ENCODE data around the gene IRAK1. TPM values are rescaled to one million over a fixed set of nuclear protein-coding genes. Genes with fewer than 3 reads are reported as not detected.

IRAK1 gene
- total and polyA plus RNA-seq, 2 of the 13 experiments (the other 11 are each of a cell fraction or from before 2014, with no cell fraction given) = 57.7 to 77.3 TPM

DNA sequence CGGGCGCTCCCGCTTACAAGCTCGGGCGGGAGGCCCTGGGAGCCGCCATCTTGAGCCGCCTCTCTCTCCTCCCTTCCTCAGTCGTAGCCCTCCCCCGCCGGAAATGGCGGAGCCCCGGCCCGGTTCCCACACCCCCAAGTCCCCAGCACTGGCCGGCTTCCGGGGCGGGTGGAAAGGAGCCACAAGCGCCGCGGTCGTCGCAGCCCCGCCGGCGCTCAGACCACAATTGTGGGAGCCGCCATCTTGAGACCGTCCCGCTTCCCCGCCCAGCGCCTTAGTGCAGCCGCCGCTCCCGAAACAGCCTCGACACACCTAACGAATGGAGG is 48.6 kb downstream of the IRAK1 start (continued):
- TF ChIP-seq GATAD1 (CRISPR knock-in tag; IDR thresholded peaks at IDR 0.05) (0 out of 2 replicates have a peak, but pooled peaks have one; percentile 38), GLI4 (CRISPR knock-in tag; IDR thresholded peaks at IDR 0.05; ENCODE audit: borderline replicate concordance) (no peak), RARG (CRISPR knock-in tag; IDR thresholded peaks at IDR 0.05; ENCODE audit: low read depth) (no peak), SOX13 (IDR thresholded peaks at IDR 0.05) (no peak), SOX13 (CRISPR knock-in tag; conservative IDR thresholded peaks at IDR 0.05 in 1 of 2, IDR thresholded peaks at IDR 0.05 in 1 of 2) (no peak), YY1 (IDR thresholded peaks at IDR 0.05; ENCODE audit: insufficient read depth, insufficient replicate concordance, low read depth, low read length) (peak; percentile 63), MBD4 (IDR thresholded peaks at IDR 0.05; ENCODE audit: borderline replicate concordance, low read length) (no peak), SKI (IDR thresholded peaks at IDR 0.05; ENCODE audit: partially characterized antibody) (no peak), KDM4B (CRISPR knock-in tag; IDR thresholded peaks at IDR 0.05) (no peak), ZNF329 (CRISPR knock-in tag; IDR thresholded peaks at IDR 0.05; ENCODE audit: low read depth) (no peak), ZNF879 (CRISPR knock-in tag; IDR thresholded peaks at IDR 0.05) (0 out of 2 replicates have a peak, but pooled peaks have one; percentile 55), RBM39 (IDR thresholded peaks at IDR 0.05; ENCODE audit: low read depth, low read length, poor library complexity, severe bottlenecking) (peak; percentile 31), ZFP36L1 (CRISPR knock-in tag; IDR thresholded peaks at IDR 0.05) (no peak), HDAC1 (CRISPR knock-in tag; IDR thresholded peaks at IDR 0.05) (peak; percentile 14; the same call in 1 of the 2 replicates), SRSF9 (IDR thresholded peaks at IDR 0.05; ENCODE audit: borderline replicate concordance, insufficient read depth, low read depth, low read length, poor library complexity, severe bottlenecking) (no peak), ZFP36L2 (CRISPR knock-in tag; IDR thresholded peaks at IDR 0.05) (no peak), AGO1 (IDR thresholded peaks at IDR 0.05; ENCODE audit: low read depth, low read length, poor library complexity, severe bottlenecking) (no peak), EZH2 (conservative IDR thresholded peaks at IDR 0.05; ENCODE audit: low read depth, low read length) (no peak), NFE2 (CRISPR knock-in tag; IDR thresholded peaks at IDR 0.05) (no peak), ZNF546 (CRISPR knock-in tag; conservative IDR thresholded peaks at IDR 0.05) (no peak)
- TF ChIP-seq, protein P1, sequence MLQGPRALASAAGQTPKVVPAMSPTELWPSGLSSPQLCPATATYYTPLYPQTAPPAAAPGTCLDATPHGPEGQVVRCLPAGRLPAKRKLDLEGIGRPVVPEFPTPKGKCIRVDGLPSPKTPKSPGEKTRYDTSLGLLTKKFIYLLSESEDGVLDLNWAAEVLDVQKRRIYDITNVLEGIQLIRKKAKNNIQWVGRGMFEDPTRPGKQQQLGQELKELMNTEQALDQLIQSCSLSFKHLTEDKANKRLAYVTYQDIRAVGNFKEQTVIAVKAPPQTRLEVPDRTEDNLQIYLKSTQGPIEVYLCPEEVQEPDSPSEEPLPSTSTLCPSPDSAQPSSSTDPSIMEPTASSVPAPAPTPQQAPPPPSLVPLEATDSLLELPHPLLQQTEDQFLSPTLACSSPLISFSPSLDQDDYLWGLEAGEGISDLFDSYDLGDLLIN (CRISPR knock-in tag; IDR thresholded peaks at IDR 0.05; ENCODE audit: borderline replicate concordance) = no peak
- TF ChIP-seq, protein P2, sequence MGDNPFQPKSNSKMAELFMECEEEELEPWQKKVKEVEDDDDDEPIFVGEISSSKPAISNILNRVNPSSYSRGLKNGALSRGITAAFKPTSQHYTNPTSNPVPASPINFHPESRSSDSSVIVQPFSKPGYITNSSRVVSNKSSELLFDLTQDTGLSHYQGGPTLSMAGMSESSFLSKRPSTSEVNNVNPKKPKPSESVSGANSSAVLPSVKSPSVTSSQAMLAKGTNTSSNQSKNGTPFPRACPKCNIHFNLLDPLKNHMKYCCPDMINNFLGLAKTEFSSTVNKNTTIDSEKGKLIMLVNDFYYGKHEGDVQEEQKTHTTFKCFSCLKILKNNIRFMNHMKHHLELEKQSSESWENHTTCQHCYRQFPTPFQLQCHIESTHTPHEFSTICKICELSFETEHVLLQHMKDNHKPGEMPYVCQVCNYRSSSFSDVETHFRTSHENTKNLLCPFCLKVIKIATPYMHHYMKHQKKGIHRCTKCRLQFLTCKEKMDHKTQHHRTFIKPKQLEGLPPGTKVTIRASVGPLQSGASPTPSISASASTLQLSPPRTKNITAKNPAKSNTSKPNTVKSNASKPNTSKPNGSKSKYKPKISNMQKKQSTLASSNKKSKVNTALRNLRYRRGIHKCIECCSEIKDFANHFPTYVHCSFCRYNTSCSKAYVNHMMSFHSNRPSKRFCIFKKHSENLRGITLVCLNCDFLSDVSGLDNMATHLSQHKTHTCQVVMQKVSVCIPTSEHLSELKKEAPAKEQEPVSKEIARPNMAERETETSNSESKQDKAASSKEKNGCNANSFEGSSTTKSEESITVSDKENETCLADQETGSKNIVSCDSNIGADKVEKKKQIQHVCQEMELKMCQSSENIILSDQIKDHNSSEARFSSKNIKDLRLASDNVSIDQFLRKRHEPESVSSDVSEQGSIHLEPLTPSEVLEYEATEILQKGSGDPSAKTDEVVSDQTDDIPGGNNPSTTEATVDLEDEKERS (CRISPR knock-in tag; IDR thresholded peaks at IDR 0.05) = no peak
- TF ChIP-seq, protein P3, sequence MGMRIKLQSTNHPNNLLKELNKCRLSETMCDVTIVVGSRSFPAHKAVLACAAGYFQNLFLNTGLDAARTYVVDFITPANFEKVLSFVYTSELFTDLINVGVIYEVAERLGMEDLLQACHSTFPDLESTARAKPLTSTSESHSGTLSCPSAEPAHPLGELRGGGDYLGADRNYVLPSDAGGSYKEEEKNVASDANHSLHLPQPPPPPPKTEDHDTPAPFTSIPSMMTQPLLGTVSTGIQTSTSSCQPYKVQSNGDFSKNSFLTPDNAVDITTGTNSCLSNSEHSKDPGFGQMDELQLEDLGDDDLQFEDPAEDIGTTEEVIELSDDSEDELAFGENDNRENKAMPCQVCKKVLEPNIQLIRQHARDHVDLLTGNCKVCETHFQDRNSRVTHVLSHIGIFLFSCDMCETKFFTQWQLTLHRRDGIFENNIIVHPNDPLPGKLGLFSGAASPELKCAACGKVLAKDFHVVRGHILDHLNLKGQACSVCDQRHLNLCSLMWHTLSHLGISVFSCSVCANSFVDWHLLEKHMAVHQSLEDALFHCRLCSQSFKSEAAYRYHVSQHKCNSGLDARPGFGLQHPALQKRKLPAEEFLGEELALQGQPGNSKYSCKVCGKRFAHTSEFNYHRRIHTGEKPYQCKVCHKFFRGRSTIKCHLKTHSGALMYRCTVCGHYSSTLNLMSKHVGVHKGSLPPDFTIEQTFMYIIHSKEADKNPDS (CRISPR knock-in tag; IDR thresholded peaks at IDR 0.05) = no peak
- TF ChIP-seq, protein P4, sequence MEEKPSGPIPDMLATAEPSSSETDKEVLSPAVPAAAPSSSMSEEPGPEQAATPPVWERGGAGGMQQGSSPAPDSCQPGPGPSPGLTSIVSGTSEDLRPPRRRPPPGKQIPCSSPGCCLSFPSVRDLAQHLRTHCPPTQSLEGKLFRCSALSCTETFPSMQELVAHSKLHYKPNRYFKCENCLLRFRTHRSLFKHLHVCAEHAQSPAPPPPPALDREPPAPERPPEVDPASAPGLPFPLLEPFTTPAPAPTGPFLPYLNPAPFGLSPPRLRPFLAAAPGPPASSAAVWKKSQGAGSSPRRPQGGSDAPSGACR (CRISPR knock-in tag; IDR thresholded peaks at IDR 0.05) = no peak

Measured in HepG2 (cell line).